Measurements from ENCODE around the gene NAT9. TPM values are rescaled to one million over a fixed set of nuclear protein-coding genes. Genes with fewer than 3 reads are reported as not detected.

Gene NAT9
- total and polyA plus RNA-seq, 4 donors = 27.1 to 47.4 (median 36.6) TPM

GRCh38 chr17:74822335-74822938 is 46.3 kb upstream of the NAT9 start:
- TF ChIP-seq CTCF (IDR thresholded peaks at IDR 0.05; ENCODE audit: control extremely low read depth, extremely low read depth) = no peak
- 82 to 87% methylated on average over 15 of the region's 15 CpGs for WGBS, 2 donors
- Histone ChIP-seq H3K4me3 (no peak overlapping the region), H3K36me3 (ENCODE audit: control insufficient read depth in 4 of 4, insufficient read depth in 4 of 4, low read length in 4 of 4) (peaks cover 0 to 32% (median under 1%) of the 10 kb centered on the region in 4 donors), H3K9me3 (ENCODE audit: control insufficient read depth in 4 of 4, insufficient read depth in 3 of 4, low read length in 3 of 4) (no peaks in the 10 kb centered on the region), H3K27ac (ENCODE audit: low read depth in 1 of 2, low read length in 1 of 2) (no peak overlapping the region), H3K9ac (ENCODE audit: insufficient read depth in 1 of 2, low read length in 2 of 2) (no peak overlapping the region), H3K27me3 (ENCODE audit: control insufficient read depth in 3 of 3, insufficient read depth in 3 of 3, low read length in 2 of 3) (no peaks in the 10 kb centered on the region), H3K4me1 (ENCODE audit: control insufficient read depth in 5 of 5, insufficient read depth in 5 of 5, low read length in 5 of 5) (peaks cover 0 to 27% (median 0%) of the 10 kb centered on the region in 5 donors)
- DNase-seq = peak in 1 of 3 donors; percentile 18
- ATAC-seq (ENCODE audit: insufficient read depth, low FRiP score) = no peak

GRCh38 chr17:74821655-74822334 is 45.6 kb upstream of the NAT9 start:
- H3K9me3 ChIP-seq (ENCODE audit: control insufficient read depth in 4 of 4, insufficient read depth in 3 of 4, low read length in 3 of 4) = peaks cover 0 to 2% (median 0%) of the 10 kb centered on the region in 4 donors
- H3K4me1 ChIP-seq (ENCODE audit: control insufficient read depth in 5 of 5, insufficient read depth in 5 of 5, low read length in 5 of 5) = peaks cover 0 to 27% (median 0%) of the 10 kb centered on the region in 5 donors
- H3K27ac ChIP-seq (ENCODE audit: low read depth in 1 of 2, low read length in 1 of 2) = no peak overlapping the region
- H3K9ac ChIP-seq (ENCODE audit: insufficient read depth in 1 of 2, low read length in 2 of 2) = no peak overlapping the region
- H3K27me3 ChIP-seq (ENCODE audit: control insufficient read depth in 3 of 3, insufficient read depth in 3 of 3, low read length in 2 of 3) = no peaks in the 10 kb centered on the region
- DNase-seq (peak in 2 of 3 donors; percentile 15 to 35), ATAC-seq (ENCODE audit: insufficient read depth, low FRiP score) (no peak)
- no peak overlapping the region for H3K4me3 ChIP-seq
- H3K36me3 ChIP-seq (ENCODE audit: control insufficient read depth in 4 of 4, insufficient read depth in 4 of 4, low read length in 4 of 4) = peaks cover 0 to 32% (median under 1%) of the 10 kb centered on the region in 4 donors
- WGBS, 2 donors = 85 to 96% methylated on average over 13 of the region's 13 CpGs
- TF ChIP-seq CTCF (IDR thresholded peaks at IDR 0.05; ENCODE audit: control extremely low read depth, extremely low read depth) = no peak

- 96 to 97% methylated on average over 16 of the region's 16 CpGs for WGBS, 2 donors
- Histone ChIP-seq H3K27ac (ENCODE audit: low read depth in 1 of 2, low read length in 1 of 2) (no peak overlapping the region), H3K27me3 (ENCODE audit: control insufficient read depth in 3 of 3, insufficient read depth in 3 of 3, low read length in 2 of 3) (no peaks in the 10 kb centered on the region), H3K4me3 (no peak overlapping the region), H3K9ac (ENCODE audit: insufficient read depth in 1 of 2, low read length in 2 of 2) (no peak overlapping the region), H3K4me1 (ENCODE audit: control insufficient read depth in 5 of 5, insufficient read depth in 5 of 5, low read length in 5 of 5) (peaks cover 0 to 27% (median 0%) of the 10 kb centered on the region in 5 donors), H3K36me3 (ENCODE audit: control insufficient read depth in 4 of 4, insufficient read depth in 4 of 4, low read length in 4 of 4) (peaks cover 0 to 29% (median under 1%) of the 10 kb centered on the region in 4 donors), H3K9me3 (ENCODE audit: control insufficient read depth in 4 of 4, insufficient read depth in 3 of 4, low read length in 3 of 4) (peaks cover 0 to 2% (median 0%) of the 10 kb centered on the region in 4 donors)
- DNase-seq (no peak), ATAC-seq (ENCODE audit: insufficient read depth, low FRiP score) (no peak)
- TF ChIP-seq CTCF (IDR thresholded peaks at IDR 0.05; ENCODE audit: control extremely low read depth, extremely low read depth) = no peak
Measured at GRCh38 chr17:74819801-74820436, 43.8 kb upstream of the NAT9 start.
